Measurements from ENCODE around the gene FBXL13.
"Not testable (repeated sequence)": the region's sequence is repeated elsewhere in the genome, so short reads cannot be mapped to it uniquely, and the experiment has no call there.

The FBXL13 gene

GRCh38 chr7:102988088-102988487 is 86.5 kb downstream of the FBXL13 start:
- no peak for DNase-seq (ENCODE audit: low spot score)
- in situ Hi-C loops (cut with MboI; ENCODE audit: low pct_unique_long_range_greater_than_20kb, low sequenced_read_pairs, unreplicated experiment) = no loop called here
- TF ChIP-seq CTCF (IDR thresholded peaks at IDR 0.05; ENCODE audit: extremely low read depth, insufficient read depth, missing control alignments) = no peak

- no peak for TF ChIP-seq CTCF (IDR thresholded peaks at IDR 0.05; ENCODE audit: extremely low read depth, insufficient read depth, missing control alignments)
- in situ Hi-C loops (cut with MboI; ENCODE audit: low pct_unique_long_range_greater_than_20kb, low sequenced_read_pairs, unreplicated experiment) = no loop called here
- DNase-seq (ENCODE audit: low spot score) = no peak
These were observed 89.3 kb downstream of the FBXL13 start for GRCh38 chr7:102985176-102985783.

DNA sequence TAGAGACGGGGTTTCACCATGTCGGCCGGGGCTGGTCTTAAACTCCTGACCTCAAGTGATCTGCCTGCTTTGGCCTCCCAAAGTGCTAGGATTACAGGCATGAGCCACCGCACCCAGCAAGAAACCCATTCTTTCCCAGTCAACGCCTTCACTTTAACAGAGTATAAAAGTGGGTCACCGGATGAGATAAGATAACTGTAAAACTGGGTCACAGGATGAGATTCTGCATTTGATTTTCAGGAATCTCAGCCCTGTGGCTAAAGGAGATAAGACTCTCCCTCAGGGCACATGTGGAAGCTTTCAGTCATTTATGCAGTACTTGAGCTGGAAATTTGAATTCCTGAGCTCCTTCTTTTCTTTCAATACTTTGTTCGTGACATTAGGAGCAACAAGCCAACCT is 91.0 kb downstream of the FBXL13 start:
- in situ Hi-C loops (cut with MboI; ENCODE audit: low pct_unique_long_range_greater_than_20kb, low sequenced_read_pairs, unreplicated experiment) = no loop called here
- TF ChIP-seq CTCF (IDR thresholded peaks at IDR 0.05; ENCODE audit: extremely low read depth, insufficient read depth, missing control alignments) = no peak
- DNase-seq (ENCODE audit: low spot score) = no peak

- in situ Hi-C loops (cut with MboI; ENCODE audit: low pct_unique_long_range_greater_than_20kb, low sequenced_read_pairs, unreplicated experiment) = no loop called here
- no peak for TF ChIP-seq CTCF (IDR thresholded peaks at IDR 0.05; ENCODE audit: extremely low read depth, insufficient read depth, missing control alignments)
- no peak for DNase-seq (ENCODE audit: low spot score)
These were observed 92.4 kb downstream of the FBXL13 start for GRCh38 chr7:102982235-102982634.

DNA sequence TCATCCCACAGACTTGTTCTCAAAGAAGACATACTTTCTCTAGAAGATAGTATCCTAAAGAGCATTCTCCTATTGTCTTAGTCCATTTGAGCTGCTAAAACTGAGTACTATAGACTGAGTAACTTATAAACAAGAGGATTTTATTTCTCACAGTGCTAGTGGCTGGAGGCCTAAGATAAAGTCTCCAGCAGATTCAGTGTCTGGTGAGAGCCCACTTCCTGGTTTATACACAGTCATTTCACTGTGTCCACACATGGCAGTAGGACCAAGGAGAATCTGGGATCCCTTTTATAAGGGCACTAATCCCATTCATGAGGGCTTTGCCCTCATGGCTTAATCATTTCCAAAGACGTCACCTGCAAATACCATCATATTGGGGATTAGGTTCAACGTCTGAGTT is 93.1 kb downstream of the FBXL13 start:
- in situ Hi-C loops (cut with MboI; ENCODE audit: low pct_unique_long_range_greater_than_20kb, low sequenced_read_pairs, unreplicated experiment) = no loop called here
- no peak for TF ChIP-seq CTCF (IDR thresholded peaks at IDR 0.05; ENCODE audit: extremely low read depth, insufficient read depth, missing control alignments)
- no peak for DNase-seq (ENCODE audit: low spot score)

DNA sequence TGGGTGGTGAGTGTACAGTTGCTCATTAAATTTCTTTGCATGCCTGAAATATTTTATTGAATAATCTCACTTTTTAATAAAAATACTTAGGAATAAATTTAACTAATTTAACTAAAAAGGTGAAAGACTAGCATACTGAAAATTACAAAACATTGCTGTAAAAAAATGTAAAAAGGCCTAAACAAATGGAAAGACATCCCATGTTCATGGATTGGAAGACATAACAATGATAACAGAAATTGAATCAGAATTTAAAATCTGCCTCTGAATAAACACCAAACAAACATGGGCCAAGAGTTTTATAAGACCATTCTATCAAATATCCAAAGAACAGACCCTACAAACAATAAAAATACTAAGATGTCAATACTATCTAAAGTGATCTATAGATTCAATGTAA is 94.9 kb downstream of the FBXL13 start:
- in situ Hi-C loops (cut with MboI; ENCODE audit: low pct_unique_long_range_greater_than_20kb, low sequenced_read_pairs, unreplicated experiment) = no loop called here
- no peak for TF ChIP-seq CTCF (IDR thresholded peaks at IDR 0.05; ENCODE audit: extremely low read depth, insufficient read depth, missing control alignments)
- no peak for DNase-seq (ENCODE audit: low spot score)

GRCh38 chr7:102978284-102978683 is 96.3 kb downstream of the FBXL13 start:
- TF ChIP-seq CTCF (IDR thresholded peaks at IDR 0.05; ENCODE audit: extremely low read depth, insufficient read depth, missing control alignments) = no peak
- in situ Hi-C loops (cut with MboI; ENCODE audit: low pct_unique_long_range_greater_than_20kb, low sequenced_read_pairs, unreplicated experiment) = no loop called here
- DNase-seq (ENCODE audit: low spot score) = no peak

DNA sequence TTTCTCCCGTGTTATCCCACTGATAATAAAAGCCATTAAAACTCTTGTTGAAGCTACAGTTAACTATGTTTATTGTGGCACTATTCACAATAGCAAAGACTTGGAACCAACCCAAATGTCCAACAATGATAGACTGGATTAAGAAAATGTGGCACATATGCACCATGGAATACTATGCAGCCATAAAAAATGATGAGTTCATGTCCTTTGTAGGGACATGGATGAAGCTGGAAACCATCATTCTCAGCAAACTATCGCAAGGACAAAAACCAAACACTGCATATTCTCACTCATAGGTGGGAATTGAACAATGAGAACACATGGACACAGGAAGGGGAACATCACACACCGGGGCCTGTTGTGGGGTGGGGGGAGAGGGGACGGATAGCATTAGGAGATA is 97.0 kb downstream of the FBXL13 start:
- in situ Hi-C loops (cut with MboI; ENCODE audit: low pct_unique_long_range_greater_than_20kb, low sequenced_read_pairs, unreplicated experiment); DNase-seq (ENCODE audit: low spot score): not testable (repeated sequence)
